GM18873 (cell line): ENCODE data around the gene DNMT1.
"Not testable (repeated sequence)": the region's sequence is repeated elsewhere in the genome, so short reads cannot be mapped to it uniquely, and the experiment has no call there.

ENCODE experiments used
- ATAC-seq: cut with Tn5 transposase; IDR thresholded peaks from one replicate; pipeline ENCODE4 v1.9.1; 2021; ENCODE audit warnings: mild to moderate bottlenecking, moderate library complexity, moderate number of reproducible peaks; ENCODE audit not compliant: unreplicated experiment, low FRiP score

Gene DNMT1

GRCh38 chr19:10194500-10195198 is at the start of gene DNMT1:
DNMT1 (minus strand) TSS chr19:10194953; CDS start chr19:10194899, 54 bp downstream.
- ATAC-seq: peak; percentile 54

- ATAC-seq: no peak
These were observed 48.9 kb upstream of the DNMT1 start for GRCh38 chr19:10243606-10244005.

- ATAC-seq: not testable (repeated sequence)
These were observed 47.2 kb upstream of the DNMT1 start for GRCh38 chr19:10241826-10242449.

GRCh38 chr19:10238172-10238783 is 43.5 kb upstream of the DNMT1 start:
- ATAC-seq: no peak

GRCh38 chr19:10237702-10238101 is 42.9 kb upstream of the DNMT1 start:
- ATAC-seq: no peak

- not testable (repeated sequence) for ATAC-seq
These were observed 40.7 kb upstream of the DNMT1 start for GRCh38 chr19:10235409-10235808.

GRCh38 chr19:10235003-10235402 is 40.2 kb upstream of the DNMT1 start:
- ATAC-seq: no peak

- no peak for ATAC-seq
These were observed 39.2 kb upstream of the DNMT1 start for GRCh38 chr19:10233946-10234345.

GRCh38 chr19:10231612-10232228 is 37.0 kb upstream of the DNMT1 start:
- ATAC-seq: no peak

GRCh38 chr19:10230861-10231611 is 36.3 kb upstream of the DNMT1 start, which contains the start of gene S1PR2:
S1PR2 (minus strand) TSS chr19:10231331; CDS start chr19:10224905, 6,426 bp downstream.
- no peak for ATAC-seq

- no peak for ATAC-seq
These were observed 35.6 kb upstream of the DNMT1 start for GRCh38 chr19:10230173-10230860.

- no peak for ATAC-seq
These were observed 34.2 kb upstream of the DNMT1 start for GRCh38 chr19:10228920-10229319.

- ATAC-seq: no peak
These were observed 33.6 kb upstream of the DNMT1 start for GRCh38 chr19:10228393-10228792.

GRCh38 chr19:10227026-10227971 is 32.5 kb upstream of the DNMT1 start:
- no peak for ATAC-seq

- no peak for ATAC-seq
These were observed 31.7 kb upstream of the DNMT1 start for GRCh38 chr19:10226376-10227025.

GRCh38 chr19:10226021-10226375 is 31.2 kb upstream of the DNMT1 start:
- no peak for ATAC-seq

GRCh38 chr19:10224337-10224736 is 29.6 kb upstream of the DNMT1 start:
- ATAC-seq: no peak

GRCh38 chr19:10223488-10224213 is 28.9 kb upstream of the DNMT1 start:
- no peak for ATAC-seq
